HFFc6 (cell line): Measurements from ENCODE around the gene TEPSIN. TPM values are rescaled to one million over a fixed set of nuclear protein-coding genes. Genes with fewer than 3 reads are reported as not detected.

Experiments
- DNase-seq: peaks from one replicate; pipeline ENCODE4 v3.0.0-alpha.2; 2018
- H3K27ac Mint-ChIP-seq: 2 replicates; pipeline ENCODE4 v1.8.0; 2020; ENCODE audit warnings: mild to moderate bottlenecking, mixed read lengths
- H3K27me3 Mint-ChIP-seq: 2 replicates; pipeline ENCODE4 v1.8.0; 2021; ENCODE audit warnings: mild to moderate bottlenecking, moderate library complexity, mixed read lengths; ENCODE audit not compliant: insufficient read depth
- H3K36me3 Mint-ChIP-seq: 2 replicates; pipeline ENCODE4 v1.8.0; 2021; ENCODE audit warnings: low read depth, mixed read lengths
- H3K4me1 Mint-ChIP-seq: 2 replicates; pipeline ENCODE4 v1.8.0; 2020; ENCODE audit warnings: low read depth, mixed read lengths
- H3K4me3 Mint-ChIP-seq: 2 replicates; pipeline ENCODE4 v1.8.0; 2020; ENCODE audit warnings: mild to moderate bottlenecking, moderate library complexity, mixed read lengths
- H3K9me3 Mint-ChIP-seq: 2 replicates; pipeline ENCODE4 v1.8.0; 2020; ENCODE audit warnings: mild to moderate bottlenecking, mixed read lengths
- CTCF ChIP-seq: fragments of 200-600 bp; sonication (generic); IDR thresholded peaks from 2 replicates; pipeline ENCODE4 v1.5.0; 2021; ENCODE audit warnings: antibody characterized with exemption, mild to moderate bottlenecking
- total RNA-seq, 6 experiments: library from RNA; stranded (reverse); fragmentation: NEBNext Ultra II Directional; extraction: Animal tissue kit (Norgen Biotek cat#: 25700); gene quantifications; 2 replicates in 1 of 6; 3 replicates in 5 of 6; pipeline ENCODE4 v1.2.3, GENCODE V29; 2021

TEPSIN gene
- total RNA-seq, 6 experiments from 2014 or later, result 16.2 to 22.5 (median 19.0) TPM

- Mint-ChIP-seq H3K36me3 (peaks cover 7% of the 10 kb centered on the region; the same call in 1 of the 2 replicates), H3K9me3 (peaks cover 4% of the 10 kb centered on the region; the same call in 1 of the 2 replicates), H3K4me1 (peaks cover 13% of the 10 kb centered on the region), H3K27me3 (peaks cover 8% of the 10 kb centered on the region), H3K4me3 (no peak overlapping the region), H3K27ac (no peak overlapping the region)
- no peak for TF ChIP-seq CTCF
- DNase-seq, result no peak
These were observed 6.9 kb upstream of the TEPSIN start for GRCh38 chr17:81245665-81246342.

- TF ChIP-seq CTCF, result no peak
- peaks cover 9% of the 10 kb centered on the region; the same call in 1 of the 2 replicates for H3K36me3 Mint-ChIP-seq
- H3K4me1 Mint-ChIP-seq, result peaks cover 16% of the 10 kb centered on the region
- H3K9me3 Mint-ChIP-seq, result peaks cover 4% of the 10 kb centered on the region; the same call in 1 of the 2 replicates
- H3K27ac Mint-ChIP-seq, result peak overlapping the region; percentile 61
- no peak overlapping the region for H3K4me3 Mint-ChIP-seq
- peaks cover 8% of the 10 kb centered on the region for H3K27me3 Mint-ChIP-seq
- no peak for DNase-seq
These were observed 6.3 kb upstream of the TEPSIN start for GRCh38 chr17:81245024-81245664.

- H3K9me3 Mint-ChIP-seq, result peaks cover 4% of the 10 kb centered on the region; the same call in 1 of the 2 replicates
- no peak for TF ChIP-seq CTCF
- H3K4me3 Mint-ChIP-seq, result no peak overlapping the region; the same call in 1 of the 2 replicates
- no peak for DNase-seq
- H3K4me1 Mint-ChIP-seq, result peaks cover 16% of the 10 kb centered on the region
- H3K27me3 Mint-ChIP-seq, result peaks cover 8% of the 10 kb centered on the region
- H3K36me3 Mint-ChIP-seq, result peaks cover 4% of the 10 kb centered on the region; the same call in 1 of the 2 replicates
- H3K27ac Mint-ChIP-seq, result peak overlapping the region; percentile 61
These were observed 5.6 kb upstream of the TEPSIN start for GRCh38 chr17:81244358-81245023.

GRCh38 chr17:81243333-81243664, 4.4 kb upstream of the TEPSIN start:
- H3K9me3 Mint-ChIP-seq, result peaks cover 1% of the 10 kb centered on the region; the same call in 1 of the 2 replicates
- H3K27me3 Mint-ChIP-seq, result peaks cover 8% of the 10 kb centered on the region
- H3K36me3 Mint-ChIP-seq, result peaks cover 4% of the 10 kb centered on the region; the same call in 1 of the 2 replicates
- H3K4me1 Mint-ChIP-seq, result peaks cover 16% of the 10 kb centered on the region
- no peak for DNase-seq
- no peak overlapping the region for H3K27ac Mint-ChIP-seq
- H3K4me3 Mint-ChIP-seq, result no peak overlapping the region
- no peak for TF ChIP-seq CTCF

- no peak overlapping the region for H3K27ac Mint-ChIP-seq
- peaks cover 21% of the 10 kb centered on the region for H3K4me1 Mint-ChIP-seq
- no peaks in the 10 kb centered on the region for H3K9me3 Mint-ChIP-seq
- peaks cover 8% of the 10 kb centered on the region for H3K27me3 Mint-ChIP-seq
- no peak for DNase-seq
- TF ChIP-seq CTCF, result no peak
- H3K36me3 Mint-ChIP-seq, result peaks cover 4% of the 10 kb centered on the region; the same call in 1 of the 2 replicates
- H3K4me3 Mint-ChIP-seq, result no peak overlapping the region
These were observed 3.8 kb upstream of the TEPSIN start for GRCh38 chr17:81242421-81243332.
